Stomach (tissue), 4 donors: ENCODE measurements around the gene MAP3K1.

ENCODE experiments used
- CTCF ChIP-seq, 7 experiments: fragments of 450-650 bp in 4 of 7; fragments of 200-600 bp in 3 of 7; sonication (generic) in 3 of 7; IDR thresholded peaks; one replicate each; pipeline ENCODE4 v1.5.1; 2016 to 2019; ENCODE audit warnings: antibody characterized with exemption in 7 of 7, control low read depth in 2 of 7, mild to moderate bottlenecking in 1 of 7
- POLR2AphosphoS5 ChIP-seq, 3 donors: sonication (generic); formaldehyde crosslinking; IDR thresholded peaks; one replicate each; pipeline ENCODE4 v1.6.1; 2016; ENCODE audit warnings: antibody characterized with exemption in 3 of 3

DNA sequence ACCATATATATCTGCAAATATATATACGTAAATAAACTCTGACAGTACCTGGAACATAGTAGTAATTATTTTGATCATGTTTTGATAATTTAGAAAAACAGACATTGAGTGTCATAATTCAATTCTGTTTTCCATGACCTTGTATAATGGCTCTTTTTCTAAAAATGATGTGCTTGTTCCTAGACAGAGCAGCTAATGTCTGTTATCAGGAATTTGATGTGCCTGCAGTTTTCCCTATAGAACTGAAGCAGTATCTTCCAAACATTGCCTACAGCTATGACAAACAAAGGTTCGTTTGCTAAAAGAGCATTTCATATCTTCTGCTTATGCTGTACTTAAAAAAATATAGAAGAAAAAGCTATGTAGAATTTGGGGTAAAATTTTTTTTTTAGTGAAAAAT lies 99.3 kb downstream of the MAP3K1 start:
- no peak for TF ChIP-seq CTCF (IDR thresholded peaks at IDR 0.05)
- no peak for TF ChIP-seq POLR2AphosphoS5 (IDR thresholded peaks at IDR 0.05)
